HCT116 (cell line): Measurements from ENCODE around the gene APBA2. TPM values are rescaled to one million over a fixed set of nuclear protein-coding genes. Genes with fewer than 3 reads are reported as not detected.

Experiments used
- ATAC-seq: fragments of 200-7000 bp; cut with Tn5 transposase; 2 replicates; pipeline ENCODE4 v1.9.1; 2020; ENCODE audit warnings: mild to moderate bottlenecking, moderate library complexity
- BruUV-seq: library from RNA; stranded (reverse); fragments of 400-500 nt; replicated peaks from 2 replicates; lab custom pipeline; 2021; lab: Mats Ljungman, UMichigan
- CTCF ChIA-PET: fragments of 300-600 bp; sonication (Branson Sonifier 250); formaldehyde crosslinking; loops from one replicate; lab custom pipeline; 2021; ENCODE audit warnings: antibody characterized with exemption; lab: Charles Lee
- POLR2A ChIA-PET: fragments of 300-600, 350-600 bp; sonication (Branson Sonifier 250); formaldehyde crosslinking; loops from one replicate; lab custom pipeline; 2021; ENCODE audit warnings: antibody characterized with exemption; lab: Charles Lee
- RAD21 ChIA-PET, 2 experiments: fragments of 300-600 bp; sonication (Branson Sonifier 250); formaldehyde crosslinking; loops; one replicate each; lab custom pipeline; 2023; ENCODE audit warnings: low total read pairs in 2 of 2; ENCODE audit not compliant: uncharacterized antibody in 2 of 2, unreplicated experiment in 2 of 2, low non-redundant PET in 1 of 2; lab: Charles Lee
- DNase-seq: peaks from one replicate; pipeline ENCODE4 v3.0.0-alpha.2; 2010; ENCODE audit warnings: low read depth, low spot score
- H2AFZ ChIP-seq: fragments of 200-600 bp; shearing (Covaris generic), sonication (generic); 2 replicates; pipeline ENCODE4 v1.6.1; 2017; ENCODE audit warnings: low read depth, mixed run types, mixed read lengths, antibody characterized with exemption, low read length; ENCODE audit not compliant: poor library complexity, severe bottlenecking
- H3K27ac ChIP-seq: 2 replicates; pipeline ENCODE4 v1.5.1; 2012; ENCODE audit warnings: low read depth, low read length
- H3K27me3 ChIP-seq: fragments of 200-600 bp; sonication (generic); 2 replicates; pipeline ENCODE4 v1.6.1; 2016; ENCODE audit warnings: mixed run types, low read length, mixed read lengths; ENCODE audit not compliant: insufficient read depth
- H3K36me3 ChIP-seq, 2 experiments: fragments of 200-500 bp in 1 of 2; fragments of 200-600 bp in 1 of 2; sonication (Bioruptor generic) in 1 of 2; sonication (generic) in 1 of 2; 2 replicates each; pipeline versions ENCODE4 v1.5.1 to v1.6.1; 2014 to 2016; ENCODE audit warnings: low read length in 2 of 2, inconsistent platforms in 1 of 2, mixed read lengths in 1 of 2, mixed run types in 1 of 2; ENCODE audit not compliant: insufficient read depth in 2 of 2, control insufficient read depth in 1 of 2
- H3K4me1 ChIP-seq, 2 experiments: fragments of 200-600 bp in 1 of 2; sonication (generic) in 1 of 2; 2 replicates each; pipeline versions ENCODE4 v1.5.1 to v1.6.1; 2012 to 2017; ENCODE audit warnings: low read length in 2 of 2, inconsistent platforms in 1 of 2, mild to moderate bottlenecking in 1 of 2, mixed read lengths in 1 of 2, mixed run types in 1 of 2, moderate library complexity in 1 of 2; ENCODE audit not compliant: insufficient read depth in 2 of 2, control insufficient read depth in 1 of 2
- H3K4me2 ChIP-seq: fragments of 200-600 bp; sonication (generic); 2 replicates; pipeline ENCODE4 v1.6.1; 2017; ENCODE audit warnings: mixed run types, low read length, mixed read lengths
- H3K4me3 ChIP-seq, 2 experiments: fragments of 200-600 bp in 1 of 2; sonication (generic) in 1 of 2; replicated peaks in 1 of 2; 2 replicates each; pipeline ENCODE4 v1.5.1; 2011 to 2016; ENCODE audit warnings: low read length in 2 of 2, control low read depth in 1 of 2, low read depth in 1 of 2, mild to moderate bottlenecking in 1 of 2, mixed read lengths in 1 of 2, mixed run types in 1 of 2
- H3K79me2 ChIP-seq: fragments of 200-600 bp; sonication (generic); 2 replicates; pipeline ENCODE4 v1.6.1; 2017; ENCODE audit warnings: mild to moderate bottlenecking, mixed run types, low read length, moderate library complexity, mixed read lengths; ENCODE audit not compliant: insufficient read depth
- H3K9ac ChIP-seq: fragments of 200-600 bp; sonication (generic); 2 replicates; pipeline ENCODE4 v1.6.1; 2016; ENCODE audit warnings: low read length, mixed read lengths
- H3K9me2 ChIP-seq: fragments of 200-600 bp; sonication (generic), shearing (Covaris generic); 2 replicates; pipeline ENCODE4 v1.6.1; 2017; ENCODE audit warnings: mixed run types, mild to moderate bottlenecking, moderate library complexity; ENCODE audit not compliant: insufficient read depth
- H3K9me3 ChIP-seq, 2 experiments: fragments of 200-500 bp in 1 of 2; fragments of 200-600 bp in 1 of 2; sonication (Bioruptor generic) in 1 of 2; sonication (generic) in 1 of 2; 2 replicates each; pipeline ENCODE4 v1.6.1; 2014 to 2017; ENCODE audit warnings: low read length in 2 of 2, mixed read lengths in 2 of 2, inconsistent platforms in 1 of 2, low read depth in 1 of 2, mild to moderate bottlenecking in 1 of 2, mixed run types in 1 of 2, moderate library complexity in 1 of 2; ENCODE audit not compliant: control insufficient read depth in 1 of 2, insufficient read depth in 1 of 2
- H4K20me1 ChIP-seq: fragments of 200-600 bp; sonication (generic), shearing (Covaris generic); 2 replicates; pipeline ENCODE4 v1.6.1; 2017; ENCODE audit warnings: mixed run types, mild to moderate bottlenecking, moderate library complexity; ENCODE audit not compliant: insufficient read depth
- POLR2A ChIP-seq: IDR thresholded peaks from 2 replicates; pipeline ENCODE4 v1.7.0; 2011; ENCODE audit warnings: borderline replicate concordance; ENCODE audit not compliant: insufficient read depth, insufficient read length; ENCODE audit errors: extremely low read depth
- TCF7L2 ChIP-seq: IDR thresholded peaks from 2 replicates; pipeline ENCODE4 v1.7.0; 2011; ENCODE audit warnings: borderline replicate concordance, inconsistent platforms; ENCODE audit not compliant: insufficient read depth, insufficient read length; ENCODE audit errors: extremely low read depth
- intact Hi-C: fragments of 100-400 bp; cut with micrococcal nuclease; formaldehyde crosslinking; loops from 2 replicates; pipeline ENCODE4 v1.10.0; 2022
- total RNA-seq: library from RNA; stranded (reverse); gene quantifications from one replicate; pipeline ENCODE4 v1.2.1, GENCODE V29; 2021; ENCODE audit not compliant: unreplicated experiment
- TF ChIP-seq, protein P1 (sequence below): IDR thresholded peaks from 2 replicates; pipeline ENCODE4 v1.6.1; 2012
- TF ChIP-seq, protein P2 (sequence below), 3 experiments: fragments of 200-600 bp in 1 of 3; sonication (generic) in 1 of 3; IDR thresholded peaks in 2 of 3; conservative IDR thresholded peaks in 1 of 3; 2 replicates each; pipeline ENCODE4 v1.5.1; 2012 to 2017; ENCODE audit warnings: low read depth in 2 of 3, low read length in 2 of 3, antibody characterized with exemption in 1 of 3, borderline replicate concordance in 1 of 3, control low read depth in 1 of 3, mild to moderate bottlenecking in 1 of 3, mixed read lengths in 1 of 3, mixed run types in 1 of 3, moderate library complexity in 1 of 3; ENCODE audit not compliant: insufficient read depth in 1 of 3
- TF ChIP-seq, protein P3 (sequence below): IDR thresholded peaks from 2 replicates; pipeline ENCODE4 v1.6.1; 2012; ENCODE audit warnings: low read depth

Gene APBA2
- total RNA-seq, 1 experiment from 2014 or later = 0.47 TPM

DNA sequence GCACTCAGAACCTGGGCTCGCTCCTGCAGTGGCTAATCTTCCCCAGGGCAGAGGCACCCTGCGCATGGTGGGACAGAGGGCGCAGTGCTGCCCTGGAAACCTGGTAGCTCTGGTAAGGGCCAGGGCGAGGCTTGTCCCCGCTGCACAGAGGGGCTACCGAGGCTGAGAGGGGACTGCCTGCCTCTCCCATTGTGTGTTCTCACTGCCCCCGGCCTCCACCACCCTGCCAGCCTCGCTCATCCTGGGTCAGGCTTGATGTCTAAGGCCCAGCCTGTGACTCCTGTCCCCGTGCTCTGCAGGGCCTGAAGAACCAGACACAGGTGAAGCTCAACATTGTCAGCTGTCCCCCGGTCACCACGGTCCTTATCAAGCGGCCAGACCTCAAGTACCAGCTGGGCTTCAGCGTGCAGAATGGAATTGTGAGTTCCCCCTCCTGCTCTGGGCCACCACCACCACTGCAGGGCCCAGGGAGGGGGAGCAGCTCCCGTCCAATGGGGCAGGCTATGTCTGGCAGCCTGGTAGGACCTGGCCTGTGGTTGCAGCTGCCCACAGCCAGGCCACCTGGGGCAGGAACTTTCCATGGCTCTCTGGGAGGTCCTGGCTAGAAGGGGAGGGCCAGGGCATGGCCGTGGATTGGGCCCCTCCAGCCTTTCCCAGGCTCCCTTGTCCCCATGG lies 222.3 kb downstream of the APBA2 start:
- no peak for ATAC-seq
- TF ChIP-seq, protein P1, sequence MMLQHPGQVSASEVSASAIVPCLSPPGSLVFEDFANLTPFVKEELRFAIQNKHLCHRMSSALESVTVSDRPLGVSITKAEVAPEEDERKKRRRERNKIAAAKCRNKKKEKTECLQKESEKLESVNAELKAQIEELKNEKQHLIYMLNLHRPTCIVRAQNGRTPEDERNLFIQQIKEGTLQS = no peak
- TF ChIP-seq, protein P2, sequence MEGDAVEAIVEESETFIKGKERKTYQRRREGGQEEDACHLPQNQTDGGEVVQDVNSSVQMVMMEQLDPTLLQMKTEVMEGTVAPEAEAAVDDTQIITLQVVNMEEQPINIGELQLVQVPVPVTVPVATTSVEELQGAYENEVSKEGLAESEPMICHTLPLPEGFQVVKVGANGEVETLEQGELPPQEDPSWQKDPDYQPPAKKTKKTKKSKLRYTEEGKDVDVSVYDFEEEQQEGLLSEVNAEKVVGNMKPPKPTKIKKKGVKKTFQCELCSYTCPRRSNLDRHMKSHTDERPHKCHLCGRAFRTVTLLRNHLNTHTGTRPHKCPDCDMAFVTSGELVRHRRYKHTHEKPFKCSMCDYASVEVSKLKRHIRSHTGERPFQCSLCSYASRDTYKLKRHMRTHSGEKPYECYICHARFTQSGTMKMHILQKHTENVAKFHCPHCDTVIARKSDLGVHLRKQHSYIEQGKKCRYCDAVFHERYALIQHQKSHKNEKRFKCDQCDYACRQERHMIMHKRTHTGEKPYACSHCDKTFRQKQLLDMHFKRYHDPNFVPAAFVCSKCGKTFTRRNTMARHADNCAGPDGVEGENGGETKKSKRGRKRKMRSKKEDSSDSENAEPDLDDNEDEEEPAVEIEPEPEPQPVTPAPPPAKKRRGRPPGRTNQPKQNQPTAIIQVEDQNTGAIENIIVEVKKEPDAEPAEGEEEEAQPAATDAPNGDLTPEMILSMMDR (IDR thresholded peaks at IDR 0.05 in 2 of 3, conservative IDR thresholded peaks at IDR 0.05 in 1 of 3; ENCODE audit: borderline replicate concordance in 1 of 3, insufficient read depth in 1 of 3, low read depth in 2 of 3, low read length in 2 of 3) = no peak
- TF ChIP-seq TCF7L2 (no peak), POLR2A (no peak)
- TF ChIP-seq, protein P3, sequence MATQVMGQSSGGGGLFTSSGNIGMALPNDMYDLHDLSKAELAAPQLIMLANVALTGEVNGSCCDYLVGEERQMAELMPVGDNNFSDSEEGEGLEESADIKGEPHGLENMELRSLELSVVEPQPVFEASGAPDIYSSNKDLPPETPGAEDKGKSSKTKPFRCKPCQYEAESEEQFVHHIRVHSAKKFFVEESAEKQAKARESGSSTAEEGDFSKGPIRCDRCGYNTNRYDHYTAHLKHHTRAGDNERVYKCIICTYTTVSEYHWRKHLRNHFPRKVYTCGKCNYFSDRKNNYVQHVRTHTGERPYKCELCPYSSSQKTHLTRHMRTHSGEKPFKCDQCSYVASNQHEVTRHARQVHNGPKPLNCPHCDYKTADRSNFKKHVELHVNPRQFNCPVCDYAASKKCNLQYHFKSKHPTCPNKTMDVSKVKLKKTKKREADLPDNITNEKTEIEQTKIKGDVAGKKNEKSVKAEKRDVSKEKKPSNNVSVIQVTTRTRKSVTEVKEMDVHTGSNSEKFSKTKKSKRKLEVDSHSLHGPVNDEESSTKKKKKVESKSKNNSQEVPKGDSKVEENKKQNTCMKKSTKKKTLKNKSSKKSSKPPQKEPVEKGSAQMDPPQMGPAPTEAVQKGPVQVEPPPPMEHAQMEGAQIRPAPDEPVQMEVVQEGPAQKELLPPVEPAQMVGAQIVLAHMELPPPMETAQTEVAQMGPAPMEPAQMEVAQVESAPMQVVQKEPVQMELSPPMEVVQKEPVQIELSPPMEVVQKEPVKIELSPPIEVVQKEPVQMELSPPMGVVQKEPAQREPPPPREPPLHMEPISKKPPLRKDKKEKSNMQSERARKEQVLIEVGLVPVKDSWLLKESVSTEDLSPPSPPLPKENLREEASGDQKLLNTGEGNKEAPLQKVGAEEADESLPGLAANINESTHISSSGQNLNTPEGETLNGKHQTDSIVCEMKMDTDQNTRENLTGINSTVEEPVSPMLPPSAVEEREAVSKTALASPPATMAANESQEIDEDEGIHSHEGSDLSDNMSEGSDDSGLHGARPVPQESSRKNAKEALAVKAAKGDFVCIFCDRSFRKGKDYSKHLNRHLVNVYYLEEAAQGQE = no peak
- Histone ChIP-seq H3K9ac (no peak overlapping the region), H3K4me3 (no peak overlapping the region), H3K27ac (no peak overlapping the region), H2AFZ (no peak overlapping the region), H3K9me2 (no peaks in the 10 kb centered on the region), H4K20me1 (no peaks in the 10 kb centered on the region), H3K4me2 (no peak overlapping the region), H3K27me3 (peaks cover 11% of the 10 kb centered on the region; the same call in 1 of the 2 replicates), H3K36me3 (no peaks in the 10 kb centered on the region), H3K79me2 (no peaks in the 10 kb centered on the region), H3K4me1 (peaks cover 0 to 2% of the 10 kb centered on the region in 2 experiments; a peak in 2 of 4 replicates), H3K9me3 (no peaks in the 10 kb centered on the region)
- no peak for DNase-seq
- RAD21 ChIA-PET = no interaction called here
- no TSS peak for BruUV-seq
- CTCF ChIA-PET = no interaction called here
- intact Hi-C loops = no loop called here
- POLR2A ChIA-PET = no interaction called here
